ENCODE measurements around the gene CST7. TPM values are rescaled to one million over a fixed set of nuclear protein-coding genes. Genes with fewer than 3 reads are reported as not detected.

The CST7 gene
- total RNA-seq, 2 donors from 2014 or later: 2.7 to 3.2 TPM

GRCh38 chr20:24971376-24972101, 22.5 kb downstream of the CST7 start:
- no peak for TF ChIP-seq CTCF (IDR thresholded peaks at IDR 0.05)
- Histone ChIP-seq H3K36me3 (peaks cover 44% of the 10 kb centered on the region), H3K27me3 (no peaks in the 10 kb centered on the region), H3K4me1 (no peaks in the 10 kb centered on the region), H3K27ac (no peak overlapping the region), H3K9me3 (peaks cover 0 to 6% of the 10 kb centered on the region in 2 donors), H3K4me3 (no peak overlapping the region)
- peak; percentile 9 for DNase-seq (ENCODE audit: low spot score)

GRCh38 chr20:24972341-24972740, 23.3 kb downstream of the CST7 start:
- H3K36me3 ChIP-seq: peaks cover 49% of the 10 kb centered on the region
- no peak overlapping the region for H3K27ac ChIP-seq
- TF ChIP-seq CTCF (IDR thresholded peaks at IDR 0.05): no peak
- no peaks in the 10 kb centered on the region for H3K27me3 ChIP-seq
- H3K4me3 ChIP-seq: no peak overlapping the region
- no peaks in the 10 kb centered on the region for H3K4me1 ChIP-seq
- peaks cover 0 to 6% of the 10 kb centered on the region in 2 donors for H3K9me3 ChIP-seq
- DNase-seq (ENCODE audit: low spot score): no peak

GRCh38 chr20:24977336-24977735, 28.3 kb downstream of the CST7 start:
- Histone ChIP-seq H3K4me3 (no peak overlapping the region), H3K27ac (no peak overlapping the region), H3K9me3 (peaks cover 0 to 6% of the 10 kb centered on the region in 2 donors), H3K36me3 (peaks cover 31% of the 10 kb centered on the region), H3K4me1 (peaks cover 0 to 7% of the 10 kb centered on the region in 2 donors), H3K27me3 (no peaks in the 10 kb centered on the region)
- no peak for TF ChIP-seq CTCF (IDR thresholded peaks at IDR 0.05)
- DNase-seq (ENCODE audit: low spot score): peak; percentile 26

GRCh38 chr20:24977797-24978196, 28.7 kb downstream of the CST7 start:
- peak; percentile 52 for DNase-seq (ENCODE audit: low spot score)
- Histone ChIP-seq H3K36me3 (peaks cover 26% of the 10 kb centered on the region), H3K4me3 (no peak overlapping the region), H3K27me3 (no peaks in the 10 kb centered on the region), H3K27ac (no peak overlapping the region), H3K9me3 (peaks cover 0 to 6% of the 10 kb centered on the region in 2 donors), H3K4me1 (peaks cover 0 to 7% of the 10 kb centered on the region in 2 donors)
- TF ChIP-seq CTCF (IDR thresholded peaks at IDR 0.05): no peak

- TF ChIP-seq CTCF (IDR thresholded peaks at IDR 0.05): no peak
- H3K36me3 ChIP-seq: peaks cover 20% of the 10 kb centered on the region
- H3K4me1 ChIP-seq: peaks cover 0 to 7% of the 10 kb centered on the region in 2 donors
- no peak overlapping the region for H3K27ac ChIP-seq
- H3K27me3 ChIP-seq: no peaks in the 10 kb centered on the region
- peak; percentile 26 for DNase-seq (ENCODE audit: low spot score)
- no peak overlapping the region for H3K4me3 ChIP-seq
- peaks cover 0 to 6% of the 10 kb centered on the region in 2 donors for H3K9me3 ChIP-seq
These were observed 29.4 kb downstream of the CST7 start for GRCh38 chr20:24978513-24978912.

Measured in right atrium auricular region (tissue), 2 donors.